NCI-H2081 treated with DMSO at 0.1 percent for 48 hours (cell line): ENCODE results near the gene ECE1.
"Not testable (repeated sequence)": the region's sequence is repeated elsewhere in the genome, so short reads cannot be mapped to it uniquely, and the experiment has no call there.

ENCODE experiments used
- DNase-seq: peaks from one replicate; lab custom pipeline; 2025; lab: John Stamatoyannopoulos, UW

The ECE1 gene

DNA sequence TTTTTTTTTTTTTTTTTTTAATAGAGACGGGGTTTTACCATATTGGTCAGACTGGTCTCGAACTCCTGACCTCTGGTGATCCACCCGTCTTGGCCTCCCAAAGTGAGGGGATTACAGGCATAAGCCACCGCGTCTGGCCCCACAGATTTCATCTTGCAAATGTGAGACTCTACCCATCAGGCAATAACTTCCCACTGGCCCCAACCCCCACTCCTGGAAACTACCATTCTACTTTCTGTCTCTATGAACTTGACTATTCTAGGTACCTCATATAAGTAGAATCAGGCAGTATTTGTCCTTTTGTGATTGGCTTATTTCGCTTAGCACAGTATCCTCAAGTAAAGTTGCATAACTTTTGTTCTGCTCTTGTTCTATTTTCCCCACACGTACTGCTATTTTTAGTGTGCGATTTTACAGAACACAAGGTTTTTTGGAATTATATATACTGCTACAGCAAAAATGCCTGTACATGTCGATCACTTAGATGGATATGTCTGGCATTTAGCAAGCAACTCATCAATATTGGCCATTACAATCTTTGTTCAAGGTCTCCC lies 40.2 kb downstream of the ECE1 start:
- DNase-seq, result no peak

DNA sequence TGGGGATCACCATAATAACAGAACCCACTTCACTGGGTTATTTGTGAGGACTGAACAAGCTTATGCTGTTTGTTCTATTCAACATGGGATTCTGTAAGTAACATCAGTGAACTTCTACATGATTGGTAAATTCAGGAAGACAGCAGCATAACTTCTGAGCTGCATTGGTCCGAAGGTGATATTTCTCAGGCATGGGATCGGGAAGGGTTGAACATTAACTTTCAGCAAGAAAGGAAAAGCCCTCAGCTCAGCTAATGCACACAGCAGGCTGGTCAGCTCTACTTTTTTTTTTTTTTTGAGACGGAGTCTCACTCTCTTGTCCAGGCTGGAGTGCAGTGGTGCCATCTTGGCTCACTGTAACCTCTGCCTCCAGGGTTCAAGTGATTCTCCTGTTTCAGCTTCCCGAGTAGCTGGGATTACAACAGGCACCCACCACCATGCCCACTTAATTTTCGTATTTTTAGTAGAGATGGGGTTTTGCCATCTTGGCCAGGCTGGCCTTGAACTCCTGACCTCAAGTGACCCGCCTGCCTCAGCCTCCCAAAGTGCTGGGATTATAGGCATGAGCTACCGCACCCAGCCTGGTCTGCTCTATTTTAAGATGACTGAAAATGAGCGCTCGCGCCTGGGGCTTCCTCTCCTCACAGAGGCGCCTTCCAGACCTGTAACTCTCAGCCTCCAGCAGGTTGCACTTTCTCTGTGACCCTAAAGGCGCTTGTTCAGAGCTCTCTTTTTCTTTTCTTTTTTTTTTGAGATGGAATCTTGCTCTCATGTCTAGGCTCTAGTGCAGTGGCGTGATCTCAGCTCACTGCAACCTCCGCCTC lies 42.2 kb downstream of the ECE1 start:
- no peak for DNase-seq

GRCh38 chr1:21246905-21247642 lies 43.2 kb downstream of the ECE1 start:
- no peak for DNase-seq

DNA sequence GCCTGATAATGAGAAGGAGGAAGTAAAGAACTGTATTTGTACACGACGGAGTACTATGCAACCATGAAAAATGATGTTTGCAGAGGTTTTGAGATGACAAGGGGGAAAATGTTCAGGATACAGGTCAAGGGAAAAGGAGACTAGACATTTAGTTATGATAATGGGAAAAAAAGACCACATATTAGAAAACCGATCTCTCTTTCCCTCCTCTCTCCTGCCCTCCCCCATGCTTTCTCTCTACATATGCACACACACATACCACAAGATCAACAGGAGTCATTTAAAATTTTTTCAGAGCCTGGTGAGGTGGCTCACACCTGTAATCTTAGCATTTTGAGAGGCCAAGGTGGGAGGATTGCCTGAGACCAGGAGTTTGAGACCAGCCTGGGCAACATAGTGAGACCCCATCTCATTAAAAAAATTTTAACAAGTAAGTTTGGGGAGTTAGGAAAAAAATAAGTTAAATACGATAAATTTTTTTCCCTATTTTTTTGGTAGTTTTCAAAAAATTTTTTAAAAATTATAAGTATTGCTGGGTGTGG lies 44.5 kb downstream of the ECE1 start:
- DNase-seq, result no peak

DNA sequence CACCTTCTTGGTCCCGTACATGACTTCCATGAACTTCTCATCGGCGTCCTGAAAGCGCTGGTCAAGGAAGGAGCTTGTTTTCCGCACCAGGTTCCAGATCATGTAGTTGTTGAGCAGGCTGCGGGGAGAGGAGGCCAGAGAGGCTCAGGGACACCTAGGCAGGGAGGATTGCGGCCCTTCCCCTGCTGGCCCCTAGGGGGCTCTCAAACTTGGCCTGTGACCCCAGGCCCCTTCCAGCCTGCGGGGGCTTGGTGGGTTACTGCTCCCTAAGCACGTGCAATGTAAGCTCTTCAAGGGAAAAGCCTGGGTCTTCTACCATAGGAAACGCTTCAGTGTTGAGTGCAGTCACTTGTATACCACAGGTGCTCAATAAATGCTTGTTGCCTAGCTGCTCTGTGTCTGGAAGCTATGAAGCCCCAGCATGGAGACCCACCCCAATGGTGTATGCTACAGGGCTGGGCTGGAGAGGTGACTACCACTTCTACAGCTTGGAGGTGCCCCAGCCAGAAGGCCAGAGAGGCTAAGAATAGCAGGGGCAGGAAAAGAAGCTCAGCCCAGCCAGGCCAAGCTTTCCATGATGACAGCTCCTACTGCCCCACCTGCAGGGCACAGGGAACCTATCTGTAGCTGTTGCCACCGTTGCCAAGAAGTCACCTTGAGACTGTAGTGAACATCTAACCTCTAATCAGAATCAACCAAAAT lies 45.1 kb downstream of the ECE1 start:
- no peak for DNase-seq

GRCh38 chr1:21244154-21244553 lies 46.1 kb downstream of the ECE1 start:
- DNase-seq, result no peak

DNA sequence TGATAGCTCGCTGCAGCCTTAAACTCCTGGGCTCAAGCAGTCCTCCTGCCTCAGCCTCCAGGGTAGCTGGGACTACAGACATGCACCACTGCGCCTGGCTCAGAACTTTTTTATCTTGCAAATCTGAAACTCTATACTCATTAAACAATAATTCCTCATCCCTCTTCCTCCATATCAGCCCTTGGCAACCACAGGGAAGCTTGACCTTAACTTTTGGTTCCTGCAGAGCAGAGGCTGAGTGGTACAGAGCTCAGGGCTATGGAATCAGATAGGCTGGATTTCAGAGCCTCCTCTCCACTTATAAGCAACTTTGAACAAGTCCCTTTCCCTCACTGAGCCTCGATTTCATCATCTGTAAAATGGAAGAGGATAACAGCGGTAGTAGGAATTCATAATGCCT lies 47.4 kb downstream of the ECE1 start:
- DNase-seq, result no peak

- DNase-seq, result no peak
These were observed 48.3 kb downstream of the ECE1 start for GRCh38 chr1:21241771-21242581.

GRCh38 chr1:21240706-21241105 lies 49.6 kb downstream of the ECE1 start:
- no peak for DNase-seq

DNA sequence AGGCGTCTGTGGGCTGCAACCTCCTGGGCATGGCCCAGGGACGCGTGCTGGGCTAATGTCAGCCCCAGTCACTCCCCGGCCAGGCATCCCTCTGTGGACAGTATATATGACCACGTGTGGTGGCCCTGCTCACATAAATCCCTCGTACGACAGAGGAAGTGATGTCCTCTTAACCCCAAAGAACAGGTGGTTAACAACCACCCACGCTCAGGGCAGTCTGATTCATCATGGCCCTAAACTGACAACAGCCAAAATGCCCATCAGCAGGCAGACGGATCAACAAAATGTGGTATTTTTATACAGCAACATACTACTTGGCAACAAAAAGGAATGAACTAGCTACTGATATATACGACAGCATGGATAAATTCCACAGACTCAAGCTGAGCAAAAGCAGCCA lies 51.0 kb downstream of the ECE1 start:
- DNase-seq, result no peak

DNA sequence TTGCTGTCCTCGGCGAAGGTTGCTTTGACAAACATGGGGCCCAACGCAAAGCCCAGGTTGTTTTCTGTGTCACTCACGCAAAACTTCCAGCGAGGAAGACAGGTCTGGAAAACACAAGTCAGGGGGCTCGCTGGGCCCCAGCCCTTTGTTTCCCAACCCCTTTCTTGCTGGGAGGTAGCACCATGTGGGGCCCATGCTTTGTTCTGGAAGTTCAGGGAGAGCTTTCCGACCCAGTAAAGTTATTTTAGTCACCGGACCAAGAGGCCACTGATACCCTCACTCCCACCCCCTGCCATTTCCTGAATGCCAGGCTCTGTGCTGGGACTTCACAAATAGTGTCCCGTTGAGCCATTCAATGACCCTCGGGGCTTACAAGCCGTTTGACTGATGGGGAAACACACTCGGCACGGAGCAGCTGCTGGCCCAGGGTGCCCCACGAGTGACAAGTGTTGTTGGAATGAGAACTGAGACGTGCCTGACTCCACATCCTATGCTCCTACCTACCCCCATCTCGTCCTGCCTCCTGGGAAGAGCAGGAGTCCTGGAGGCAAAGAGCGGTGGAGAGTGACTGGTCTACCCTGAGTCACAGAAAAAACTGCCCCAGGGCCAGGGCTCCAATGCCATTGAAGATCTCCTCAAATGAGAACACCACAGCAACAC lies 52.0 kb downstream of the ECE1 start:
- DNase-seq, result no peak

GRCh38 chr1:21237446-21238088 lies 52.7 kb downstream of the ECE1 start:
- no peak for DNase-seq

DNA sequence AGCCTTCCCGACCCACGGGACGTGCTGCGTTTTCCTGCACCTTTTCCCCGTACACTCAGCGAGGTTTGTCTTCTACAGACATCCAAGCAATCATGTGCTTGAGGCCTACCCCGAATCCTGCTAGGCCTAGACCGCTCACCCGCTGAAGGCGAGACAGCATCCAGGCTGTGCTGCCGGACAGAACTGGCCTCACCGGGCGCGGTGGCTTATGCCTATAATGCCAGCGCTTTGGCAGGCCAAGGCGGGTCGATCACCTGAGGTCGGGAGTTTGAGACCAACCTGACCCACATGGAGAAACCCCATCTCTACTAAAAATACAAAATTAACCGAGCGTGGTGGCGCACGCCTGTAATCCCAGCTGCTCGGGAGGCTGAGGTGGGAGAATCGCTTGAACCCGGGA lies 54.1 kb downstream of the ECE1 start:
- no peak for DNase-seq

GRCh38 chr1:21234779-21235178 lies 55.5 kb downstream of the ECE1 start:
- no peak for DNase-seq

DNA sequence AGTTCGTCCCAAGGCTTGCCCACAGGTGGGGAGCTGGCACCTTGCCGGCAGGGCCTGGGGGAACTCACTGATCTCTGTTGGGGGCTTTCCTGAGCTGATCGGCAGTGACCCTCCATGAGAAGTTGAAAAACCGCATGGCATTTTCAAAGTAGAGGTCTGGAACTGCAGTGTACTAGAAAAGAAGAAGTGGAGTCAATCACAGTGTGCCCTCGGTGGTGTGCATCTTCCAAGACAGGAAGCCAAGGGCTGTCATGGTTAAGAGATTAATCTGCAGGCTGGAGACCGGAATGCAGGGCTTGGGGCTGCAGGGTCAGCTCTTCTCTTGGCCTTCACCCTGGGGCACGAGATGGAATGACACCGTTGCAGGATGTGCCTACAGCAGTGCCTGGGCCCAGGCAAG lies 56.8 kb downstream of the ECE1 start:
- DNase-seq, result no peak

DNA sequence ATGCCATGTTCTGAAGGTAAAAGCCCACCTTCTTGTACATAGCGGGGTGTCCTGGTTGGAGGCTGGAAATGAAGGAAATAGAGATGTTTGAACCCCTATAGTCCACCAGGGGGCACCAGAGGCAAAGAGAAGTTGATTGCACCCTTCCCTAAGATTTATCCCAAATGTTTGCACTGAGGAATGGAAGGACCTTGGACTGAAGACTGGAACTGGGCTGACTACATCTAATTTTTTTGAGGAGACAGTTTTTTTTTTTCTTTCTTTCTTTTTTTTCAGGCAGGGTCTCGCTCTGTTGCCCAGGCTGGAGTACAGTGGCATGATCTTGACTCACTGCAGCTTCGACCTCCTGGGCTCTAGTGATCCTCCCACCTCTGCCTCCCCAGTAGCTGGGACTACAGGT lies 58.2 kb downstream of the ECE1 start:
- DNase-seq, result no peak

DNA sequence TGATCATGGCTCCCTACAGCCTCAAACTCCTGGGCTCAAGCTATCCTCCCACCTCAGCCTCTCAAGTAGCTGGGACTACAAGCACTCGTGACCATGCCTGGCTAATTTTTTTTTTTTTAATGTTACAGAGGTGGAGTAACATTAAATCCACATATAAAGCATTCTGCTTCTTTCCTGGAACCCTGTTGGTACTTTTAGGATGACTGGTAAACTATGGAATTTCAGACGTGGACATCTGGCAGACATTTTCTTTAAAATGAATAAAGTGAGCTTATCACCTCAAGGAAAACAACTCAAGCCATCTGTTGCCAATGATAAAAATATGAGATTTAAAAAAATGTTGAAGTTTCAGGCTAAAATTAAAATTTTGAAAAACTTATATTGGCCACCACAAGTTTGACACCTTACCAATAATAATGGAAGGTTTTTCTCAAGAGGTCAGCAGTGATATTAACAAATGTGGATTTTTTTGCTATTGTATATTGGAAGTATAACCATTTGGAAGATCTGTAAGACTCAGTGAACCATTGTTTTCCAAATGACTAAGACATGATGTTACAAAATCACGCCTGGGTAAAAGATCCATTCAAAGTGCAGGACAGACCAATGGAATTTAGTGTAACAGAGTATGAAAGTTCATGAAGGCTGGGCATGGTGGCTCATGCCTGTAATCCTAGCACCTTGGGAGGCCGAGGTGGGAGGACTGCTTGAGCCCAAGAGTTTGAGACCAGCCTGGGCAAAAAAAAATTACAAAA lies 60.8 kb downstream of the ECE1 start:
- no peak for DNase-seq

DNA sequence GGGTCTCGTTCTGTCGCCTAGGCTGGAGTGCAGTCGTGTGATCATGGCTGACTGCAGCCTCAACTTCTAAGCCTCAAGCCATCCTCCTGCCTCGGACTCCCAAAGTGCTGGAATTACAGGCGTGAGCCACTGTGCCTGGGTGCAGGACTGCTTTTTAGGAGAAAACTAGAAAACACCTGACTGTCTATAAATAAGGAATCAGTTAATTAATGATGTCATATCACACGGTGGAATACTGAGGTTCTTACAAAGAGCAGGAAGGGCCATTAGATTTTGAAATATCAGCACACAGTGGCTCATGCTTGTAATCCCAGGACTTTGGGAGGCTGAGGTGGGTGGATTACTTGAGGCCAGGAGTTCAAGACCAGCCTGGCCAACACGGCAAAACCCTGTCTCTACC lies 62.0 kb downstream of the ECE1 start:
- not testable (repeated sequence) for DNase-seq

- DNase-seq, result no peak
These were observed 65.2 kb downstream of the ECE1 start for GRCh38 chr1:21225065-21225464.

- DNase-seq, result peak; percentile 61
These were observed 69.4 kb downstream of the ECE1 start for GRCh38 chr1:21220815-21221214.
